Kidney tubule cell (primary cell): ENCODE results near the gene NPSR1.
A peak's percentile ranks its signal among the peaks of the same experiment; 100 is the strongest.

Experiments
- DNase-seq: peaks from one replicate; pipeline ENCODE4 v3.0.0-alpha.2; 2018; ENCODE audit warnings: low spot score

NPSR1 gene

DNA sequence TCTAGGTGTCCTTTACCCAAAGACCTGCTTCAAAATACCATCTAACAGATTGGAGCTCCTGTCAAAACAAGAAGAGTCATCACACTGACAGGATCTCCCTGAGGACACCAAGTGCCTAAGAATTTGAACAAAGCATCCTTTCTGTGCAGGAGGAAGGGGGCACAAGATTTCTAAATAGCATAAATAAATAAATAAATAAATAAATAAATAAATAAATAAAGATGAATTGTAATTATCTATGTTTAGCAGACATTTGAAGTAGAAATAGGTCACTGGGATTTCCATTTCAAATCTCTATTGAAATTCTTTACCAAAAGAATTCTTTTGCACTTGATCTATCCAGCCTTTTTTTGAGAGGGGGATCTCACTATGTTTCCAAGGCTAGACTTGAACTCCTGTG, 65.3 kb downstream of the NPSR1 start:
- no peak for DNase-seq

GRCh38 chr7:34723866-34724490, 66.0 kb downstream of the NPSR1 start:
- DNase-seq = no peak

DNA sequence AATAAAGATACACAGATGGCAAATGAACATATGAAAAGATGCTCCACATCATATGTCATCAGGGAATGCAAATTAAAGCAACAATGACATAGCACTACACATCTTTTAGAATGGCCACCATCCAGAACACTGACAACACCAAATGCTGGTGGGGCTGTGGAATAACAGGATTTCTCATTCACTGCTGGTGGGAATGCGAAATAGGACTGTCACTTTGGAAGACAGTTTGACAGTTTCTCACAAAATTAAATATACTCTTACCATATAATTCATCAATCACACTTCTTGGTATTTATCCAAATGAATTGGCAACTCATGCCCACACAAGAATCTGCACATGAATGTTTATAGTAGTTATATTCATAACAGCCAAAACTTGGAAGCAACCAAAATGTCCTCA, 68.2 kb downstream of the NPSR1 start:
- no peak for DNase-seq

DNA sequence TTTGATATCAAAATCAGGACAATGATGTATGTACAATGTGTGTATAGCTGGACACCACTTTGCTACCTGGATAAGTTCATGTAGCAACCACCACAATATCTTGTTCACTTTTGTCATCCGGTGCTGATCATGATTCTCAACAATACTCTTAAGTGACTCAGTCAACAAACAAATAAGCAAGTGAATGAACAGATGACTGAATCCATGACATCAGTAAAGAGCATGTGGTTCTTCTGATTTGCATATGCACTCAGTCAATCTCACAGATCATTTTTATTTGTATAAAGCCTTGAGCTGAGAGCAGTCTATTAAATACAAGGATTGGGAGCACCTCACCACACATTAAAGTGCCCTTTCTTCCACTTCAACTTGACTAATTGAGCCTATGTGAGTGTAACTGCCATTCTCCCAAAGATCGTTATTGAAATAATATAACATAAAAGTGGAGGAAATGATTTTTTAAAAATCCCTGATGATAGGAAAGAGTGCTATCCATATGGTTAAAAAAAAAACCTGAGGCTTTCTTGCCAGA, 69.5 kb downstream of the NPSR1 start:
- DNase-seq = peak; percentile 49

DNA sequence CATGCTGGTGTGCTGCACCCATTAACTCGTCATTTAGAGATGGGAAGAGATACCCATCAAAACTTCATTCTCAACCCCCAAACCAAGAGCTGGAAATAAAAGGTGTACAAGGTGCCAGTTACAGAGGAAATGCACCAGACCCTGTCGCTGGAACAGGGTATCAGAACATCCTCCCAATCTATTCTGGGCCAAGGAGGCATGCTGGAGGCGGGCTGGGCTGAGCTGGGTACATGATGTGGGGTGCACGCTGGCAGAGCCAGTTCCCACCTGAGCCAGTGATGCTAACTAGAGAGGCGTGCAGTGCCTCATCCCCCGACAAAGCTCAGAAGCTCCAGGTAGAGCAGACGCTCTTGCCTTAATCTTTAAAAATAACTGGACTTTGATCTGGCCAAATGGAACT, 70.1 kb downstream of the NPSR1 start:
- no peak for DNase-seq

- DNase-seq = no peak
Observed at GRCh38 chr7:34734771-34735170, 76.8 kb downstream of the NPSR1 start.

DNA sequence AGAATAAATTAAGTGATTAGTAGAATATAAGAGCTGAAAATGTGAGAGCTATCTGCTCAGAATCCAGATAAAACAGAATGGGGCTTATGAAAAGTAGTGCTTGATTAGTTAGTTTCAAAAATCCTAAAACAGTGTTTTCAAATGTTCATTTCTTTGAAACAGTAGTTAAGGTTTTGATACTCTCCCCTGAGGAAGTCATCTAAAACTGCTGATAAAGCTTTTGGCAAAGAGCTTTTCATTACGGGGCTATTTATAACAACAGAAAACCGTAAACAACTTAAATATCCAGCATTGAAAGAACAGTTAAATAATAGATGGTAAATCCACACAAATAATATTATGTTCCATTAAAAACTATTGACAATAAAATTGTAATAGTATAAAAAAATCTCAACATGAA, 77.5 kb downstream of the NPSR1 start:
- DNase-seq = no peak

- DNase-seq = no peak
Observed at GRCh38 chr7:34739651-34740300, 81.8 kb downstream of the NPSR1 start.

- DNase-seq = no peak
Observed at GRCh38 chr7:34740840-34741239, 82.8 kb downstream of the NPSR1 start.

DNA sequence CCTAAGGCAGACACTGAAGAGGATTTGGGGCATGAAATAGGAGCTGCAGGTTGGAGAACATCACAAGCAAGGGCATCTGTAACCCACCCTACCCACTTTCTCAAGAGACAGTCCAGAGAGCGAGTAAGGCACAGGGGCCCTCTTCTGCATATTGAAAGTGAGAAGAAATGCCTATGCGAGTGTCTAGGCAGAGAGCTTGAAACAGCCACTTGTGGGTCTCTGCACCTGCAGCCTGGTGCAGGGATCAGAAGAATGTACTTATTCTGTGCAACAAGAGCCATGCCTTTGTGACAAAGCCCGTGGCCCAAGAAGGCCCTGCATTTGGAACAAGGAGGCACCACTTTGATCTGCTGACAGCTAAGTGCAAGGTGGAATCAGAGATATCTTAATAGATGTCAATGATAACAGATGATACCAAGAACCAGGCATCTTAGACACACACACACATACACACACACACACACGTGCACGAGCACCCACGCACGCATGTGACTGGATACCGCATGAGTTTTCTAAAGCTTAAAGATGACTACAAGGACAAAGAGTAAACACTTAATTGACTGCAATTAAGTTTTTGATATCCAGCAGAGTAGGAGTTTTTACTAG, 89.3 kb downstream of the NPSR1 start:
- no peak for DNase-seq

- peak; percentile 98 for DNase-seq
Observed at GRCh38 chr7:34747867-34748727, 90.1 kb downstream of the NPSR1 start.

DNA sequence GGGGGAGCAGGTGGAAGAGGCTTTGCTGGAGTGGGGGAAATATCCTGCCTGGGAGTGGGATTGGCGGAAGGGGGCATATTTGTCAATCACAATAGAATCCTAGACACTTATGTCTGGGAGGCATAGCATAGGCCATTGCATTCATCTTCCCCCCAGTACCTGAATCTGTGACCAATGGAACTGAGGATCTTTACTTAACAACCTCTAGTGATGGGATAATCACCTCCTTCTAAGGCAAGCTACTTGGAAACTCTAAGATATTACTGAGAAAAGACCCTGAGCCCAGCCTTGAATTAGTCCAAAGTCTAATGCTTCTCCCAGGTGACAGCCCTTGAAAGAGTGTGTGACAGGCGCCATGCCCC, 90.7 kb downstream of the NPSR1 start:
- DNase-seq = no peak

GRCh38 chr7:34749446-34749845, 91.4 kb downstream of the NPSR1 start:
- DNase-seq = no peak

DNA sequence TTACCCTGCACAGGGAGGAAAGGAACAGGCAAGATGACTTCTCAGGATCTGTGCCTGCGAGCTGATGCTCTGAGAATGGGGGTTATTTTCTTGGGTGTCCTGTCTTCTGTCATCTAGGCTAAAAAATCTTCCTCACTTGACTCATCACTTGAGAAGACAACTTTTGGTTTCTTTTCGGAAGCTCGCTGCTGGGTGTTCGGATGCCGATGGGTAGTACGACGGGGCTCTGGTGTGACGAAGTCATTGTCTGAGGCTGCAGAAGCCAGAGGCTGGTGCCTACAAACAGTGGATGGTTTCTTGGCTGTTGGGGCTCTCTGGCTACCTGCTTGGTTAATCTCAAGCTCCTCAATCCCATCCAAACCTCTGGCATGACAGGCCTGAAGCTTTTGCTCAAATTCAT, 92.2 kb downstream of the NPSR1 start:
- no peak for DNase-seq

DNA sequence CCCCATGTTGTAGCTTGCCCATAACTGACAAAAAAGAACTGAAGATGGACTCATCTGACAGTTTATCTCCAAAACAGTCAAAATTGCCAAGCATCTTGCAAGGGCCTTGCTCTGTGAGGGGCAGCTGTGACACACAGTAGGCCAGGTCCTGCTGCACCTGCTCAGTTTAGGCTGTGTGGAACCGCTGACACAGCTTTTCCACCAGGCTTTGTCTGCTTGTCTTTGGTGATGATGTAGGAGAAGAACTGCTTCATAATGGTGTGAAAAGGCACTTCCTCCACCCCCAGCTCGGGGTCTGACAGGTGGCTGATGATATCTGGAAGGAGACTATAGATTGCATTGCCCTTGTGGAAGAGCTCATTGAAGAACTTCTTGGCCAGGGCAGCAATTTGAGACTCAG, 92.6 kb downstream of the NPSR1 start:
- DNase-seq = no peak

GRCh38 chr7:34751725-34752643, 94.0 kb downstream of the NPSR1 start:
- DNase-seq = peak; percentile 87

- peak; percentile 20 for DNase-seq
Observed at GRCh38 chr7:34752929-34753328, 94.9 kb downstream of the NPSR1 start.

DNA sequence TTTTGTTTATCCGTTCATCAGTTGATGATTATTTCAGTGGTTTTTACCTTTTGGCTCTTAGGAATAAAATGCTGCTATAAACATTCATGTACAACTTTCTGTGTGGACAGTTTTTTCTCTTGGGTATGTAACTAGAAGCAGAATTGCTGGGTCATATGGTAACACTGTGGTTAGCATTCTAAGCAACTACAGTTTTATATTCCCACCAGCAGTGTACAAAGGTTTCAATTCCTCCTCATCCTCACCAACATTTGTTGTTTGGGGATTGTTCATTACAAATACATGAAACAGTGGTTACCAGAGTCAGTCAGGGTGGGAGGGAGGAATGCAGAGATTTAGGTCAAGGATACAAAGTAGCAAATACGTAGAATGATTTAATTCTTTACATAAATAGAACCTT, 97.0 kb downstream of the NPSR1 start:
- no peak for DNase-seq

- DNase-seq = peak; percentile 20
Observed at GRCh38 chr7:34756025-34756437, 98.0 kb downstream of the NPSR1 start.

- DNase-seq = no peak
Observed at GRCh38 chr7:34756691-34757090, 98.7 kb downstream of the NPSR1 start.

DNA sequence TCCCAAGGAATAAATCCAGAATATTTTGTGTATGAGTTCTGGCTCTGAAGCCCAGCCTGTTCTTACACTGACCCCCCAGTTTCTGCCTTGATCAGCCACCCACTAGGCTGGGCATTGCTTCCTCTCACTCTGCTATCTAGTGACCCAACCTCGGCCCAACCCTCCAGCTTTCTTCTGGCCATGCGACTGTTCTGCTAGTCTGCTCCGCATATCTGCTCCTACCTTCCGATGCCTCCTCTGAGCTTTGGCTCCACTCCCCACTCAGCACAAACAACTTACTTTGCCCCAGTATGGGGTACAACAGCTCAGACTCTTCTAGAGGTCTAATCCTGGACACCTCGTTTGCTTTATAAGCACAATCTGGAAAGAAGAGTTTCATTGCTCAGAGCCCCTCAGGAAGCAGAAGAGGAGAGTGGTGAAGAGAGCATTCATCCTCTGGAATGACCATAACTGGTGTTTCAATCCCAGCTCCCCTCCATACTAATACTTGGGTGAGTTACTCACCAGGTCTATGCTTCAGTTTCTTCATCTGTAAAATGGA, 99.6 kb downstream of the NPSR1 start:
- DNase-seq = no peak
